Measurements from ENCODE around the gene GCDH. TPM values are rescaled to one million over a fixed set of nuclear protein-coding genes. Genes with fewer than 3 reads are reported as not detected.

Gene GCDH
- total and polyA plus RNA-seq, 12 donors, result 22.6 to 72.3 (median 45.1) TPM

DNA sequence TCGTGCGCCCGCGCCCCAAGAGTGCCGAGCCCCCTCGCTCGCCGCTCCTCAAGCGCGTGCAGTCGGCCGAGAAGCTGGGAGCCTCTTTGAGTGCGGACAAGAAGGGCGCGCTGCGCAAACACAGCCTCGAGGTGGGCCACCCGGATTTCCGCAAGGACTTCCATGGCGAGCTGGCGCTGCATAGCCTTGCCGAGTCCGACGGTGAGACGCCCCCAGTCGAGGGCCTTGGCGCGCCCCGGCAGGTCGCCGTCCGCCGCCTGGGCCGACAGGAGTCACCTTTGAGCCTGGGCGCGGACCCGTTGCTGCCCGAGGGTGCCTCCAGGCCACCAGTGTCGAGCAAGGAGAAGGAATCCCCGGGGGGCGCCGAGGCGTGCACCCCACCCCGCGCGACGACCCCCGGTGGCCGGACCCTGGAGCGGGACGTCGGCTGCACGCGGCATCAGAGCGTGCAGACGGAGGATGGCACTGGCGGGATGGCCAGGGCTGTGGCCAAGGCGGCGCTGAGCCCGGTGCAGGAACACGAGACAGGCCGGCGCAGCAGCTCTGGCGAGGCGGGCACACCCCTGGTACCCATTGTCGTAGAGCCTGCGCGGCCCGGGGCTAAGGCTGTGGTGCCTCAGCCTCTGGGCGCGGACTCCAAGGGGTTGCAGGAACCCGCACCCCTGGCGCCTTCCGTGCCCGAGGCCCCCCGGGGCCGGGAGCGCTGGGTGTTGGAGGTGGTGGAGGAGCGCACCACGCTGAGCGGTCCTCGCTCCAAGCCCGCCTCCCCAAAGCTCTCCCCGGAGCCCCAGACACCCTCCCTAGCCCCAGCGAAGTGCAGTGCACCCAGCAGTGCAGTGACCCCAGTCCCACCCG is 16.8 kb upstream of the GCDH start:
- H3K27ac ChIP-seq, result no peak overlapping the region
- H3K4me3 ChIP-seq, result no peak overlapping the region
- H3K4me1 ChIP-seq, result peaks cover 0 to 9% (median 5%) of the 10 kb centered on the region in 9 donors
- ATAC-seq (peak in 2 of 8 donors; percentile 3 to 38), DNase-seq (no peak)
- peaks cover 0 to 4% (median 0%) of the 10 kb centered on the region in 11 donors for H3K9me3 ChIP-seq
- H3K36me3 ChIP-seq, result peaks cover 0 to 44% (median 21%) of the 10 kb centered on the region in 9 donors
- WGBS, 2 donors, result 77 to 83% methylated on average over 80 to 86 of the region's 86 CpGs
- intact Hi-C loops (cut with DNase I), result no loop called here
- peaks cover 0 to 8% (median 0%) of the 10 kb centered on the region in 7 donors for H3K27me3 ChIP-seq
- TF ChIP-seq, protein P1, sequence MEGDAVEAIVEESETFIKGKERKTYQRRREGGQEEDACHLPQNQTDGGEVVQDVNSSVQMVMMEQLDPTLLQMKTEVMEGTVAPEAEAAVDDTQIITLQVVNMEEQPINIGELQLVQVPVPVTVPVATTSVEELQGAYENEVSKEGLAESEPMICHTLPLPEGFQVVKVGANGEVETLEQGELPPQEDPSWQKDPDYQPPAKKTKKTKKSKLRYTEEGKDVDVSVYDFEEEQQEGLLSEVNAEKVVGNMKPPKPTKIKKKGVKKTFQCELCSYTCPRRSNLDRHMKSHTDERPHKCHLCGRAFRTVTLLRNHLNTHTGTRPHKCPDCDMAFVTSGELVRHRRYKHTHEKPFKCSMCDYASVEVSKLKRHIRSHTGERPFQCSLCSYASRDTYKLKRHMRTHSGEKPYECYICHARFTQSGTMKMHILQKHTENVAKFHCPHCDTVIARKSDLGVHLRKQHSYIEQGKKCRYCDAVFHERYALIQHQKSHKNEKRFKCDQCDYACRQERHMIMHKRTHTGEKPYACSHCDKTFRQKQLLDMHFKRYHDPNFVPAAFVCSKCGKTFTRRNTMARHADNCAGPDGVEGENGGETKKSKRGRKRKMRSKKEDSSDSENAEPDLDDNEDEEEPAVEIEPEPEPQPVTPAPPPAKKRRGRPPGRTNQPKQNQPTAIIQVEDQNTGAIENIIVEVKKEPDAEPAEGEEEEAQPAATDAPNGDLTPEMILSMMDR (IDR thresholded peaks at IDR 0.05), result no peak

DNA sequence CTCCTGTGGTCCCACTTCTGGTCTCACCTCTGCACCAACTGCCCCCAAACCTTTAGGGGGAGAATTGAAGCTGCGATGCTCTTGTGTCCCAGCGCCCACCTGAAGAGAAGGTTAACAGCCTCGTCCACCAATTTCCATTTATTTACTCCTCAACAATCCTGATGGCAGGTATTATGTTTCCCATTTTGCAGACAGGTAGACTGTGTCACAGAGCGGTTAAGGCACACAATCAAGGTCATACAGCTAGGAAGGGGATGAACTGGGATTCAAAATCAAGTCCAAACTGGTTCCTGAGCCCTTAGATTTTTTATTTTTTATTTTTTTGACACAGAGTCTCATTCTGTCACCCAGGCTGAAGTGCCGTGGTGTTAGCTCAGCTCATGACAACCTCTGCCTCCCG is 15.9 kb upstream of the GCDH start:
- no peak overlapping the region for H3K4me3 ChIP-seq
- no peak for DNase-seq
- H3K9me3 ChIP-seq, result peaks cover 0 to 4% (median 0%) of the 10 kb centered on the region in 11 donors
- TF ChIP-seq, protein P1 (IDR thresholded peaks at IDR 0.05), result no peak
- no peak for ATAC-seq
- no peak overlapping the region for H3K27ac ChIP-seq
- WGBS, 2 donors, result 96% methylated on average over 6 of the region's 6 CpGs
- intact Hi-C loops (cut with DNase I), result no loop called here
- H3K4me1 ChIP-seq, result peaks cover 0 to 10% (median 5%) of the 10 kb centered on the region in 9 donors
- peaks cover 0 to 44% (median 21%) of the 10 kb centered on the region in 9 donors for H3K36me3 ChIP-seq
- peaks cover 0 to 6% (median 0%) of the 10 kb centered on the region in 7 donors for H3K27me3 ChIP-seq

DNA sequence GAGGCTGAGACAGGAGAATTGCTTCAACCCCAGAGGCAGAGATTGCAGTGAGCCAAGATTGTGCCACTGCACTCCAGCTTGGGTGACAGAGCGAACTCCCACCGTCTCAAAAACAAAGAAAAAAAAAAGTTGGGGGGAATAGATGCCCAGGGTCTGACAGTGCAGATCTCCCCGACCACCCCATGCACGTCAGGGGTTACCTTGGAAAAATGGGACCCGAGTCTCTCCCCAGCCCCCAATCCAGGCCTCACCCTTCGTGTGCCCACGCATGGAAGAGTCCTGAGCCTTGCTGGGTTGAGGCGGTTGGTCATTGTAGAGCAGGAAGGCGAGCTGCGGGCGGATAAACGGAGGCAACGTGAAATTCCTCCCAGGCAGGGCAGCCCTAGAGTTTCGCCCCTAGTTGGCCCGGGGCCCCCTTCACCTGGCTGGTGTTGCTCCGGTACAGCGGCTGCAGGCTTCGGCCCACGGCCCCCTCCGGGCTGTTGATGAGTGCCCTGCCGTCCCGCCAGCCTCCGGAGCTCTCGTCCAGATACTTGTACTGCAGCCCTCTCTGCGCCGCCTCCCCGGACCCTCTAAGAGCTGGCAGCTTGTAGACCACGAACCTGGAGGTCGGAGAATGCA is 10.3 kb upstream of the GCDH start:
- Histone ChIP-seq H3K9me3 (peaks cover 0 to 15% (median 0%) of the 10 kb centered on the region in 11 donors), H3K27me3 (peaks cover 0 to 29% (median 24%) of the 10 kb centered on the region in 7 donors), H3K27ac (peak overlapping the region; percentile 67 to 93 (median 86)), H3K4me1 (peaks cover 7 to 50% (median 20%) of the 10 kb centered on the region in 9 donors), H3K36me3 (peaks cover 0 to 35% (median 21%) of the 10 kb centered on the region in 9 donors), H3K4me3 (peak overlapping the region; percentile 62 to 85 (median 74))
- ATAC-seq (peak; percentile 9 to 51 (median 38)), DNase-seq (peak in 1 of 2 donors; percentile 42)
- TF ChIP-seq, protein P1 (IDR thresholded peaks at IDR 0.05), result no peak
- intact Hi-C loops (cut with DNase I), result loop anchor here in 2 of 10 donors (10.0 kb wide), 1 partner anchor 84 kb away; the partner anchor contains the start of gene DAND5 (in 2 of the 2)
- WGBS, 2 donors, result 15 to 20% methylated on average over 29 of the region's 29 CpGs

DNA sequence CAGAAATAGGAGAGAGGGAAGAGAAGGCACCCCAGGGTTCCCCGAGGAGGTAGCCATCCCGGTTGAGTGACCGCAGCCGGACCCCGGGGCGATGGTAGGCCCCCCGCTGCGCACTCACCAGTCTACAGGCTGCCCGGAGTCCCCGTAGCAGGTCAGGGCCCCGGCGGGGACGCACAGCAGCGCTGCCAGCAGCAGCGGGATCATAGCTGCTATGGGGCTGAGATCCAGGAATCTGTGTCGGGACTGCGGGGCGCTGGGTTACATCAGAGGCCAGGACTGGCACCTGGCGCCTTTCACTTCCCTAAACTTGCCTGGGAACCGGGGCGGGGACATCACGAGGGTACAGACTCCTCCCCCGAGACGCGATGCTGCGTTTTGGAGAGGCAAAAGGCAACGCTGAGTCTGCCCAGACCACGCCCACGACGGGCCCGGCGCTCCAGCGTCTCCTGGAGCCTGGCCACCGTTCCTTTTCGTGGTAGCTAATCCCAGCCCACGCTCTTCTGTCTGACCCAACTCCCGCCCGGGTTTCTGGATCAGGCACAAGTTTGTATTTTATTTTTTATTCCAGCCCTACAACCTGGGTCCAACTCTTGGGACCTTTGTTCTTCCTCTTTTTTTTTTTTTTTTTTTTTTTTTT is 9.7 kb upstream of the GCDH start, which contains the start of gene DNASE2:
DNASE2 (minus strand) TSS at position 278 of the 637 bp plus-strand sequence; CDS start at position 204, 74 bp downstream.
- DNase-seq (peak; percentile 95 to 96), ATAC-seq (peak; percentile 92 to 97 (median 96))
- 0 to 1% methylated on average over 38 of the region's 38 CpGs for WGBS, 2 donors
- H3K27ac ChIP-seq, result peak within 1 kb of the TSS; percentile 67 to 93 (median 86)
- TF ChIP-seq, protein P1 (IDR thresholded peaks at IDR 0.05), result no peak
- H3K36me3 ChIP-seq, result peaks cover 0 to 29% (median 17%) of the 10 kb centered on the region in 9 donors
- peak within 1 kb of the TSS; percentile 62 to 85 (median 74) for H3K4me3 ChIP-seq
- peaks cover 10 to 55% (median 24%) of the 10 kb centered on the region in 9 donors for H3K4me1 ChIP-seq
- peaks cover 0 to 36% (median 27%) of the 10 kb centered on the region in 7 donors for H3K27me3 ChIP-seq
- intact Hi-C loops (cut with DNase I), result loop anchor here in 2 of 10 donors (10.0 kb wide), 1 partner anchor 84 kb away; the partner anchor contains the start of gene DAND5 (in 2 of the 2)
- H3K9me3 ChIP-seq, result peaks cover 0 to 15% (median 0%) of the 10 kb centered on the region in 11 donors
